Measurements from ENCODE around the gene CADPS2. TPM values are rescaled to one million over a fixed set of nuclear protein-coding genes. Genes with fewer than 3 reads are reported as not detected.

CADPS2 gene
- total RNA-seq, 2 donors from 2014 or later = 4.3 to 11.7 TPM

GRCh38 chr7:122694697-122695096, 191.6 kb downstream of the CADPS2 start:
- H3K27ac Mint-ChIP-seq = no peak overlapping the region

GRCh38 chr7:122692769-122693309, 193.4 kb downstream of the CADPS2 start:
- TF ChIP-seq CTCF (conservative IDR thresholded peaks at IDR 0.05) = no peak

More at GRCh38 chr7:122694697-122695096, 191.6 kb downstream of the CADPS2 start:
- H3K9me3 Mint-ChIP-seq = peaks cover 13% of the 10 kb centered on the region
- Histone ChIP-seq H3K4me1 (ENCODE audit: control insufficient read depth, insufficient read depth, low read length) (no peaks in the 10 kb centered on the region), H3K9ac (ENCODE audit: extremely low read depth, low read length, poor library complexity, severe bottlenecking) (no peak overlapping the region), H3K9me3 (ENCODE audit: control insufficient read depth, low read length) (peaks cover 7% of the 10 kb centered on the region), H3K27me3 (ENCODE audit: control insufficient read depth, insufficient read depth, low read length, poor library complexity, severe bottlenecking) (no peaks in the 10 kb centered on the region), H3K27ac (ENCODE audit: low read depth, low read length) (no peak overlapping the region), H3K36me3 (ENCODE audit: control insufficient read depth, insufficient read depth, low read length) (no peaks in the 10 kb centered on the region), H3K4me3 (ENCODE audit: low read length) (no peak overlapping the region)
- no peak for TF ChIP-seq CTCF (conservative IDR thresholded peaks at IDR 0.05)
- H3K27me3 Mint-ChIP-seq (ENCODE audit: insufficient read depth) = no peaks in the 10 kb centered on the region
- no peak for DNase-seq
- H3K4me3 Mint-ChIP-seq = no peak overlapping the region
- peaks cover 6% of the 10 kb centered on the region for H3K4me1 Mint-ChIP-seq
- peaks cover 9% of the 10 kb centered on the region for H3K36me3 Mint-ChIP-seq (ENCODE audit: low read depth)
- 96 to 100% methylated on average over 1 to 2 of the region's 2 CpGs for WGBS, 2 experiments (ENCODE audit: insufficient coverage in 1 of 2, insufficient read length in 1 of 2)

GRCh38 chr7:122691569-122692235, 194.6 kb downstream of the CADPS2 start:
- no peak for TF ChIP-seq CTCF (conservative IDR thresholded peaks at IDR 0.05)
- Mint-ChIP-seq H3K4me1 (peaks cover 6% of the 10 kb centered on the region), H3K9me3 (peaks cover 13% of the 10 kb centered on the region), H3K27ac (no peak overlapping the region), H3K36me3 (ENCODE audit: low read depth) (peaks cover 9% of the 10 kb centered on the region), H3K27me3 (ENCODE audit: insufficient read depth) (no peaks in the 10 kb centered on the region), H3K4me3 (no peak overlapping the region)
- H3K27me3 ChIP-seq (ENCODE audit: control insufficient read depth, insufficient read depth, low read length, poor library complexity, severe bottlenecking) = no peaks in the 10 kb centered on the region
- no peaks in the 10 kb centered on the region for H3K4me1 ChIP-seq (ENCODE audit: control insufficient read depth, insufficient read depth, low read length)
- H3K4me3 ChIP-seq (ENCODE audit: low read length) = no peak overlapping the region
- H3K9ac ChIP-seq (ENCODE audit: extremely low read depth, low read length, poor library complexity, severe bottlenecking) = no peak overlapping the region
- H3K9me3 ChIP-seq (ENCODE audit: control insufficient read depth, low read length) = peaks cover 7% of the 10 kb centered on the region
- DNase-seq = peak; percentile 38
- no peaks in the 10 kb centered on the region for H3K36me3 ChIP-seq (ENCODE audit: control insufficient read depth, insufficient read depth, low read length)
- 94 to 97% methylated on average over 14 of the region's 14 CpGs for WGBS, 2 experiments (ENCODE audit: insufficient coverage in 1 of 2, insufficient read length in 1 of 2)
- H3K27ac ChIP-seq (ENCODE audit: low read depth, low read length) = no peak overlapping the region

More at GRCh38 chr7:122692769-122693309, 193.4 kb downstream of the CADPS2 start:
- H3K27ac ChIP-seq (ENCODE audit: low read depth, low read length) = no peak overlapping the region
- 96 to 100% methylated on average over 1 to 3 of the region's 3 CpGs for WGBS, 2 experiments (ENCODE audit: insufficient coverage in 1 of 2, insufficient read length in 1 of 2)
- no peaks in the 10 kb centered on the region for H3K27me3 ChIP-seq (ENCODE audit: control insufficient read depth, insufficient read depth, low read length, poor library complexity, severe bottlenecking)
- H3K4me3 Mint-ChIP-seq = no peak overlapping the region
- H3K4me1 Mint-ChIP-seq = peaks cover 6% of the 10 kb centered on the region
- H3K9ac ChIP-seq (ENCODE audit: extremely low read depth, low read length, poor library complexity, severe bottlenecking) = no peak overlapping the region
- H3K9me3 ChIP-seq (ENCODE audit: control insufficient read depth, low read length) = peaks cover 7% of the 10 kb centered on the region
- H3K36me3 ChIP-seq (ENCODE audit: control insufficient read depth, insufficient read depth, low read length) = no peaks in the 10 kb centered on the region
- H3K9me3 Mint-ChIP-seq = peaks cover 13% of the 10 kb centered on the region
- no peaks in the 10 kb centered on the region for H3K27me3 Mint-ChIP-seq (ENCODE audit: insufficient read depth)
- peaks cover 9% of the 10 kb centered on the region for H3K36me3 Mint-ChIP-seq (ENCODE audit: low read depth)
- no peak overlapping the region for H3K27ac Mint-ChIP-seq
- no peak overlapping the region for H3K4me3 ChIP-seq (ENCODE audit: low read length)
- DNase-seq = peak; percentile 34
- no peaks in the 10 kb centered on the region for H3K4me1 ChIP-seq (ENCODE audit: control insufficient read depth, insufficient read depth, low read length)
